Glutamatergic neuron (in vitro differentiated cells): Measurements from ENCODE around the gene GAST. TPM values are rescaled to one million over a fixed set of nuclear protein-coding genes. Genes with fewer than 3 reads are reported as not detected.

Experiments used
- DNase-seq: peaks from one replicate; pipeline ENCODE4 v3.0.0; 2022
- H3K27ac Mint-ChIP-seq: one replicate; pipeline ENCODE4 v1.8.0; 2020; ENCODE audit warnings: mild to moderate bottlenecking, mixed read lengths, inconsistent platforms; ENCODE audit not compliant: unreplicated experiment
- H3K27me3 Mint-ChIP-seq: one replicate; pipeline ENCODE4 v1.8.0; 2020; ENCODE audit warnings: mild to moderate bottlenecking, moderate library complexity, mixed read lengths, inconsistent platforms; ENCODE audit not compliant: unreplicated experiment
- H3K36me3 Mint-ChIP-seq: one replicate; pipeline ENCODE4 v1.8.0; 2020; ENCODE audit warnings: mild to moderate bottlenecking, mixed read lengths, inconsistent platforms; ENCODE audit not compliant: unreplicated experiment
- H3K4me1 Mint-ChIP-seq: one replicate; pipeline ENCODE4 v1.8.0; 2020; ENCODE audit warnings: mild to moderate bottlenecking, low read depth, mixed read lengths, inconsistent platforms; ENCODE audit not compliant: unreplicated experiment
- H3K4me3 Mint-ChIP-seq: one replicate; pipeline ENCODE4 v1.8.0; 2020; ENCODE audit warnings: mild to moderate bottlenecking, mixed read lengths, inconsistent platforms; ENCODE audit not compliant: unreplicated experiment
- H3K9me3 Mint-ChIP-seq: one replicate; pipeline ENCODE4 v1.8.0; 2020; ENCODE audit warnings: mild to moderate bottlenecking, moderate library complexity, mixed read lengths, inconsistent platforms; ENCODE audit not compliant: unreplicated experiment
- long read RNA-seq: library from polyadenylated mRNA; unstranded; transcript quantifications from one replicate; pipeline ENCODE4 v2.0.0, GENCODE V29; 2020; ENCODE audit not compliant: unreplicated experiment
- total RNA-seq: library from RNA; stranded (reverse); fragmentation: NEBNext Ultra II Directional; extraction: Animal tissue kit (Norgen Biotek cat#: 25700); gene quantifications from one replicate; pipeline ENCODE4 v1.2.1, GENCODE V29; 2021; ENCODE audit not compliant: unreplicated experiment
- TF ChIP-seq, protein P1 (sequence below): fragments of 200-600 bp; sonication (generic); IDR thresholded peaks from one replicate; pipeline ENCODE4 v1.5.0; 2021; ENCODE audit not compliant: partially characterized antibody, unreplicated experiment

The GAST gene, protein sequence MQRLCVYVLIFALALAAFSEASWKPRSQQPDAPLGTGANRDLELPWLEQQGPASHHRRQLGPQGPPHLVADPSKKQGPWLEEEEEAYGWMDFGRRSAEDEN
- not detected for total RNA-seq
- long read RNA-seq: 0 reads

- peaks cover 6% of the 10 kb centered on the region for H3K9me3 Mint-ChIP-seq
- no peak within 1 kb of the TSS for H3K4me3 Mint-ChIP-seq
- H3K27me3 Mint-ChIP-seq: peaks cover 8% of the 10 kb centered on the region
- TF ChIP-seq, protein P1, sequence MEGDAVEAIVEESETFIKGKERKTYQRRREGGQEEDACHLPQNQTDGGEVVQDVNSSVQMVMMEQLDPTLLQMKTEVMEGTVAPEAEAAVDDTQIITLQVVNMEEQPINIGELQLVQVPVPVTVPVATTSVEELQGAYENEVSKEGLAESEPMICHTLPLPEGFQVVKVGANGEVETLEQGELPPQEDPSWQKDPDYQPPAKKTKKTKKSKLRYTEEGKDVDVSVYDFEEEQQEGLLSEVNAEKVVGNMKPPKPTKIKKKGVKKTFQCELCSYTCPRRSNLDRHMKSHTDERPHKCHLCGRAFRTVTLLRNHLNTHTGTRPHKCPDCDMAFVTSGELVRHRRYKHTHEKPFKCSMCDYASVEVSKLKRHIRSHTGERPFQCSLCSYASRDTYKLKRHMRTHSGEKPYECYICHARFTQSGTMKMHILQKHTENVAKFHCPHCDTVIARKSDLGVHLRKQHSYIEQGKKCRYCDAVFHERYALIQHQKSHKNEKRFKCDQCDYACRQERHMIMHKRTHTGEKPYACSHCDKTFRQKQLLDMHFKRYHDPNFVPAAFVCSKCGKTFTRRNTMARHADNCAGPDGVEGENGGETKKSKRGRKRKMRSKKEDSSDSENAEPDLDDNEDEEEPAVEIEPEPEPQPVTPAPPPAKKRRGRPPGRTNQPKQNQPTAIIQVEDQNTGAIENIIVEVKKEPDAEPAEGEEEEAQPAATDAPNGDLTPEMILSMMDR: no peak
- no peaks in the 10 kb centered on the region for H3K36me3 Mint-ChIP-seq
- H3K27ac Mint-ChIP-seq: no peak within 1 kb of the TSS
- peaks cover 4% of the 10 kb centered on the region for H3K4me1 Mint-ChIP-seq
- DNase-seq: no peak
Measured at GRCh38 chr17:41711669-41712400, at the start of gene GAST. TSS of gene GAST (plus strand) at chr17:41712331. CDS start at chr17:41715437, 3,106 bp downstream.

DNA sequence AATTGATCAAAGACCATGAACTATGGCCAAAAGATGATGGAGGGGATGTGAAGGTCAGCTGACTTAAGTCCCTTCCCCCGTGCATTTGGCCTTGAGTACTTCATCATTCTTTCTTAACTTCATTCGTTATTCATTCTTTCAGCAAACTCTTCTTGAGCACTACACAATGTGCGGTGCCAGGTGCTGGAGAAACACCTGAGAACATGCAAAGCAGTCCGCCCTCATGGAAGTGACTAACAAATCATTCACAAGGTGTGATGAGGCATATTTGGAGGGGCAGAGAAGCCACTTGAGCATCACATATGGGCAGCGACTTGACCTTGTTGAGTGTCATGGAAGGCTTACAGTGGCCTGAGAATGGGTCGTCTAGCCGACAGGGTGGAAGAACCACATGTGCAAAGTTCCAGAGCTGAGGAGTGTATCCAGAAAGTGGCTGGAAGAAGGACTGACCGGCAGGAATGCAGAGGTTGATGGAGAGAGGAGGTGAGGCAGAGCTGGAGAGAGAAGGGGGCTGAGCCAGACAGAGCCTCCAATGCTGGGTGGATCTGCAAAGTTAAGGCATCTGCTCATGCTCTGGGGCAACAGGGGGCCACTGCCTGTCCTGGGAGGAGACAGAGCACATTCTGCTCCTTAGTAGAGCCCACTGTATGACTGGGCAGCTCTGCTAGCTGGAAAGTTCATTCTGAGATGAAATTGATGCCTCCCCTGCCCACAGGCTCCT is 48.5 kb upstream of the GAST start:
- peaks cover 5% of the 10 kb centered on the region for H3K4me1 Mint-ChIP-seq
- H3K36me3 Mint-ChIP-seq: no peaks in the 10 kb centered on the region
- H3K27ac Mint-ChIP-seq: no peak overlapping the region
- TF ChIP-seq, protein P1: no peak
- no peak for DNase-seq
- H3K9me3 Mint-ChIP-seq: peaks cover 10% of the 10 kb centered on the region
- peaks cover 4% of the 10 kb centered on the region for H3K27me3 Mint-ChIP-seq
- H3K4me3 Mint-ChIP-seq: no peak overlapping the region

DNA sequence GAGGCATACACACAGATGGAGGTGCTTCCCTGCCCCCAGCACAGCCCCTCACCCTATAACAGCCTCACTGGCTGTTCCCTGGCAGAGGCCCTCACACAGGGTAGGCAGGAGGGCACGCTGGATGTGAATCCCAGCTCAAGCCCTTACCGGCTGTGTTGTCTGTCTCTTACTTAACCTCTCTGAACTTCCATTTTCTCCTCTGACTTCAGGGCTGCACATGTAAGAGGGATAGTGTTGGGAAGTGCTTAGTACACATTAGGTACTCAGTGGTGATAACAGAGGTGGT is 48.0 kb upstream of the GAST start:
- peaks cover 10% of the 10 kb centered on the region for H3K9me3 Mint-ChIP-seq
- no peak overlapping the region for H3K27ac Mint-ChIP-seq
- no peaks in the 10 kb centered on the region for H3K36me3 Mint-ChIP-seq
- H3K4me1 Mint-ChIP-seq: peaks cover 5% of the 10 kb centered on the region
- peaks cover 7% of the 10 kb centered on the region for H3K27me3 Mint-ChIP-seq
- no peak overlapping the region for H3K4me3 Mint-ChIP-seq
- TF ChIP-seq, protein P1: no peak
- DNase-seq: no peak

DNA sequence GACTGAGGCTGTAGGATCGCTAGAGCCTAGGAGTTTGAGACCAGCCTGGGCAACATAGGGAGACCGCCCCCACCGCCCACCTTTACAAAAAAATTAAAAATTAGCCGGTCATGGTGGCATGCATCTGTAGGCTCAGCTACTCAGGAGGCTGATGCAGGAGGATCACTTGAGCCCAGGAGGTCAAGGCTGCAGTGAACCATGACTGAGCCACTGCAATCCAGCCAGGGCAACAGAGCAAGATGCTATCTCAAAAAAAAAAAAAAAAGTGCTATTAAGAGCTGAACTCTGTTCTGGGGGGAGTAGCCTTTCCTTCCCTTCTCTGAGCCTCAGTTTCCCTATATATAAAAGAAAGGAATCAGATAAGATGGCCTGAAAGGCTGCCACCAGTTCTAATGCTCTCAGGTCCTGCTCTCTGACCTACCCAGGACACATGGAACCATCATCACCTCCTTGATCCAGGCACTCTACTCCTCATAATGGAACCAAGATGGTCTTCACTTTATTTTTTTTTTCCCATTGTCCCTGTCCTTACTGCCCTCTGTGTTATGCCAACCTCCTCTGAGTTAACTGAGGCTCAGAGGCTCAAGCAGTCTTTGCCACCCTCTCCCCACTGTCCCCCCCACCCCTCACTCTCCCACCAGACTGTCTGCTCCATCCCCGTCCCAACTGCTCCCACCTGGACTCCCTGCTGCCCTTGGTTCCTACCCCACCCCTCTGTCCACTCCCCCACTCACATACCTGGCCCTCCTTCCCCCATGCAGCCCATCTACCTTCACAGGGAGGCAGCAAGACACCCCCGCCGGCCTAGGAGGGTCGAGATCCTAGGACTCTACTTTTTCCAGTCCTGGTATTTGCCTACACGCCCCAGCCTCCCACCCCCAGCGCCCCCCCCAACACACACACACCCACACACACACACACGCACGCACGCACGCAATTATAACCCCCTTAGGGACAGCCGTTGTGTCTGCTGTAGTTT is 47.3 kb upstream of the GAST start:
- no peaks in the 10 kb centered on the region for H3K36me3 Mint-ChIP-seq
- no peak for DNase-seq
- peaks cover 10% of the 10 kb centered on the region for H3K9me3 Mint-ChIP-seq
- TF ChIP-seq, protein P1: no peak
- peak overlapping the region; percentile 78 for H3K27ac Mint-ChIP-seq
- peaks cover 5% of the 10 kb centered on the region for H3K4me1 Mint-ChIP-seq
- H3K4me3 Mint-ChIP-seq: no peak overlapping the region
- peaks cover 7% of the 10 kb centered on the region for H3K27me3 Mint-ChIP-seq
